CD4-positive, alpha-beta T cell treated with Interleukin-17A for 1 hour (primary cell): Measurements from ENCODE around the gene POTEB2.
"Not testable (repeated sequence)": the region's sequence is repeated elsewhere in the genome, so short reads cannot be mapped to it uniquely, and the experiment has no call there.

ENCODE experiments used
- DNase-seq: peaks from one replicate; pipeline ENCODE4 v3.0.0-alpha.2; 2020

The POTEB2 gene

DNA sequence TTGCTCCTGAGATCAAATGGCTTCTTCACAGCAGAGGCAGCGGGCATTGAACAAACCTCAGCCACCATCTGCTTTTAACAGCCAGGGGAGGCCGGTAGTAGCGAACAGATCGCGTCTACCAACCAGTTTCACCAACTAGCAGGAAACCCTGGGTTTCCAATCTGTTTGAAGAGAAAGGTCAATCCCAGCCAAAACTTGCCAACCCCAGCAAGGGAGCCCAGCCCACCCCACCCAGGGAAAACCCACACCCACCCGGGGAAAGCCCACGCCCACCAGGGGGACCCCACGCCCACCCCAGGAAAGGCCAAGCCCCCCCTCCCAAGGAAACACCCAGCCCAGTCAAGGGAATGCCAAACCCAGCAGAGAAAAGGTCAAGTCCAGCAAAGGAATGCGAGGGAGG is at the start of gene POTEB2:
Gene POTEB2 (minus strand): TSS at position 101 of the 400 bp plus-strand sequence. CDS start 33 bp downstream, at position 68.
- DNase-seq, result not testable (repeated sequence)

DNA sequence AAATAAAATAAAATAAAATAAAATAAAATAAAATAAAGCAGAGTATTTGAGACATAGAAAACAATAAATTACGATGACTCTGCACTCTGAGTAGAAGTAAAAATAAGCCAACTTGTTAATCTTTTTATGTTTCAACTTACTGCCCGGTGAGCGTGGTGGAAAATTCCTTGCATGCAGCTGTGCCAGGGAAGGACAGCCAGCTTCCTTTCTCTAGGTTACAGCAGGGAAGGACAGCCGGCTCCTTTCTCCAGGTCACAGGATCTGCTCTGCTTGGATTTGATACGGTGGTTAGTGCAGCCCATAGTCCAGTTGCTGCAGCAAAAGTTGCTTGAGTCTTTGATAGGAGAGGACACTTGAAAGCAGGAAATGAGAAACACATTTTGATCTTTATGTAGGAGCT is 13.8 kb upstream of the POTEB2 start:
- DNase-seq, result not testable (repeated sequence)

DNA sequence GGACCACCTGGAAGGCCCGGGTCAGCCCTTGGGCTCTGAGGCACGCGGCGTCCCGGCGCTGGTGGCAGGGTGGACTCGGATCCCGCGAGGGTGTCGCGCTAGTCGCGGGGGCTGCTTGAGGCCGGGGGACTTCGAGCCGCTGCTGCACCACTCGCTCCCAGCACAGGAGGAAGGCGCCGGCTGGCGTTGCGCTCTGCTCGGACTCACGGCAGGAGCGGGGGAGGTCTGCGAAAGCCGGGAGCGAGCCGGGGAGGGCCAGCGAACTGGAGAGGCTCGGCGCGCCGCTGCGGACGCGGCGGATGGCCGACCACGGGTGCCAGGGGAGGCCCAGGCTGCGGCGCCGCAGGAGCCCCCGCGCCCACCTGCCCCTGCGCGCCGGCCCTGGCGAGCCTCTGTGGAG is 12.3 kb upstream of the POTEB2 start:
- not testable (repeated sequence) for DNase-seq

DNA sequence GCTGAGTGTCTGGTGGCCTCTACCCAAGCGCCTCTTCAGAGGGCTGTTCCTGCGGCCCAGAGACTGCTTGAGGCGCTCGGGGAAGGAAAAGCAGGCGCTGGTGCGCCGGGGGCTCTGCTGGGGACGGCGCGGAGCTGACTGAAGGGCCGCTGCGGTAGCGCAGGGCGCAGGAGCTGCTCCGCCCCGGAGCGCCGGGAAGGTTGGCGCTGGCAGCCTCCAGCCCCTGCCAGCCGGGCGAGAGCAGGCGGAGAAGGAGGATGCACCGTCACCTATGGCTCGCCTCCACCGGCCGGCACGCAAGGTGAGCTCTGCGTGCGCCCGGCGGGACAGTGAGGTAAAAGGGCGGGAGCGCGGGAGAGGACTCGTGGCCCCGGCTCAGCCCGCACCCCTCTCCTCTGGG is 11.7 kb upstream of the POTEB2 start:
- DNase-seq, result not testable (repeated sequence)
